Measurements from ENCODE around the gene SLC49A4.

The SLC49A4 gene

DNA sequence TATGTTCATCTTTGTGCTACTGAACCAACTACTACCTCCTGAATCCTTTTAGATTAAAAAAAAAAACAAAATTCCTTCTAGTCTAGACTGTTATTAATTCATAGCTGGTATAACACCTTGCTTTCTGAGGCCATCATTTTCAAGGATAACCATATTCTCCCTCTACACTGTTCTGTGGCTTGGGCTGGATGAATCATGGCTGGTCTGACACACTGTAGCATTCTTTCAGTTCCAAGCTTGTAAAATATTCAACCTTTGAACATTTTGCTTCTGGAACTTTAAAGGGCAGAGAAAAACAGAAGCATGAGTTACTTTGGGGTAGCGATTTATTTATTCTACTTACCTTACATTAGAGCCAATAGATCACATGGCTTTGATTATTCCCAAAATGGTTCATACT is 8.8 kb upstream of the SLC49A4 start:
- no peak overlapping the region for H3K4me3 ChIP-seq (ENCODE audit: low read length)
- peak; percentile 74 for DNase-seq (ENCODE audit: low read depth)
- TF ChIP-seq, protein P1, sequence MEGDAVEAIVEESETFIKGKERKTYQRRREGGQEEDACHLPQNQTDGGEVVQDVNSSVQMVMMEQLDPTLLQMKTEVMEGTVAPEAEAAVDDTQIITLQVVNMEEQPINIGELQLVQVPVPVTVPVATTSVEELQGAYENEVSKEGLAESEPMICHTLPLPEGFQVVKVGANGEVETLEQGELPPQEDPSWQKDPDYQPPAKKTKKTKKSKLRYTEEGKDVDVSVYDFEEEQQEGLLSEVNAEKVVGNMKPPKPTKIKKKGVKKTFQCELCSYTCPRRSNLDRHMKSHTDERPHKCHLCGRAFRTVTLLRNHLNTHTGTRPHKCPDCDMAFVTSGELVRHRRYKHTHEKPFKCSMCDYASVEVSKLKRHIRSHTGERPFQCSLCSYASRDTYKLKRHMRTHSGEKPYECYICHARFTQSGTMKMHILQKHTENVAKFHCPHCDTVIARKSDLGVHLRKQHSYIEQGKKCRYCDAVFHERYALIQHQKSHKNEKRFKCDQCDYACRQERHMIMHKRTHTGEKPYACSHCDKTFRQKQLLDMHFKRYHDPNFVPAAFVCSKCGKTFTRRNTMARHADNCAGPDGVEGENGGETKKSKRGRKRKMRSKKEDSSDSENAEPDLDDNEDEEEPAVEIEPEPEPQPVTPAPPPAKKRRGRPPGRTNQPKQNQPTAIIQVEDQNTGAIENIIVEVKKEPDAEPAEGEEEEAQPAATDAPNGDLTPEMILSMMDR (IDR thresholded peaks at IDR 0.05; ENCODE audit: insufficient read depth, low read depth, low read length, missing control alignments), result no peak

GRCh38 chr3:122787872-122788271 is 7.0 kb upstream of the SLC49A4 start:
- TF ChIP-seq, protein P1 (IDR thresholded peaks at IDR 0.05; ENCODE audit: insufficient read depth, low read depth, low read length, missing control alignments), result no peak
- H3K4me3 ChIP-seq (ENCODE audit: low read length), result no peak overlapping the region
- no peak for DNase-seq (ENCODE audit: low read depth)

- H3K4me3 ChIP-seq (ENCODE audit: low read length), result peak overlapping the region; percentile 12
- TF ChIP-seq, protein P1 (IDR thresholded peaks at IDR 0.05; ENCODE audit: insufficient read depth, low read depth, low read length, missing control alignments), result no peak
- DNase-seq (ENCODE audit: low read depth), result peak; percentile 81
Measured at GRCh38 chr3:122789585-122790273, 5.1 kb upstream of the SLC49A4 start.

DNA sequence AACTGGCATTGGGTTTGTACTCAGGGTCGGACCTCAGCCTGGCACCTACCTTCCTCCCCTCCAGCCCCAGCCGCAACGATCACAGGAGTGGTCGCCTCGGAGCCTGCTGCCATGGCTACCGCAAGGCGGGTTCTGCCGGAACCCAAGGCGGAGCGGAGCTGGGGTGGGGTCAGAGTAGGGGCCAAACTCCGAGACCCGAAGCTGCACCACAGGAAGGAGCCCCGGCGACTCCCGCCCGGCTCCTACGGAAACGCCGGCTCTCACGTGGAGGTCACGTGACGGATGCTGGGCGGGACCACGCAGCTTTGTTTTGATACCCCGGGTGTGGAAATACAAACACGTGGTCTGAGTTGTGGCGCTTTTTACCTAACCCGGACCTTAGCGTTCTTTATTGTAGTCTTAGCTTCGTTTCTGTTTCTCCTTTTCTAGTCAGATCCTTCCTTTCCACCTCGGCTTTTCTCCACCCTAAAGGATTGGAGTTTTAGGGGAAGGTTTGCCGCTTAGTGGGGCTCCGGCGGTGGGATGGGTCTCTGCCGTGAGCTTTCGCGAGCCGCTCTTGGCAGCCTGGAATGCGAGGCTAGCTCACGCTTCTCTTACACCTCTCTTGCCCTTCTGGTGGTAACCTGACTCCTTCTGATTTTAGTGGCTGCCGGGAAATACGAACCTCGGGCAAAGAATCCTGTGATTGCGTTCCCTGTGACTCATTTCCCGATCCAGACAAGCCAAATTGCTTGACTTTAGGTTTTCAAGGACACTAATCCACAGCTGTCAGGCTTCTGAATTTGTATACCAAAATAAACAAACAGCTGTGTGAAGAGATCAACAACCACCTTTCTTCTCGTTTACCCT is 1.1 kb upstream of the SLC49A4 start, which contains the start of gene HSPBAP1:
HSPBAP1 (minus strand) TSS at position 264 of the 849 bp plus-strand sequence; CDS start at position 113, 151 bp downstream.
- TF ChIP-seq, protein P1 (IDR thresholded peaks at IDR 0.05; ENCODE audit: insufficient read depth, low read depth, low read length, missing control alignments), result no peak
- peak within 1 kb of the TSS; percentile 85 for H3K4me3 ChIP-seq (ENCODE audit: low read length)
- DNase-seq (ENCODE audit: low read depth), result peak; percentile 97

DNA sequence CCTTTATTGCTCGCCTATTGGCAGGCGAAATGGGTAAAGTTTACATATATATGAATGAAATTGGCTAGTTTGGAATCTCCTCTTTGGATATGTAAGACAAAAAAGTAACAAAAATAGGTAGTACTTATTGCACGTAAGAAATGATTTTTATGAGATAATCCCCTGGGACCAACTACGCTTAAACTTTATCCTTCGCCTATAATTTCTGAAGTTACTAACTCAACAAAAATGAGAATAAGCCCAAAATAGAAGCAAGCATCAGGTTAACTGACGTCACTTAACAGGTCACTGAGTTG is 438 bp upstream of the SLC49A4 start:
- TF ChIP-seq, protein P1 (IDR thresholded peaks at IDR 0.05; ENCODE audit: insufficient read depth, low read depth, low read length, missing control alignments), result no peak

GRCh38 chr3:122795674-122796195 is 866 bp downstream of the SLC49A4 start:
- peak; percentile 46 for DNase-seq (ENCODE audit: low read depth)
- TF ChIP-seq, protein P1 (IDR thresholded peaks at IDR 0.05; ENCODE audit: insufficient read depth, low read depth, low read length, missing control alignments), result no peak
- peak overlapping the region; percentile 85 for H3K4me3 ChIP-seq (ENCODE audit: low read length)

More for the DNA sequence above, 438 bp upstream of the SLC49A4 start:
- peak overlapping the region; percentile 85 for H3K4me3 ChIP-seq (ENCODE audit: low read length)
- no peak for DNase-seq (ENCODE audit: low read depth)
